NT2/D1 (cell line): ENCODE results near the gene NTHL1.

ENCODE experiments used
- DNase-seq: peaks from one replicate; pipeline ENCODE4 v3.0.0-alpha.2; 2011; ENCODE audit warnings: low read depth, low spot score
- H3K27me3 ChIP-seq: 2 replicates; pipeline ENCODE4 v1.6.0; 2011; ENCODE audit warnings: mild to moderate bottlenecking; ENCODE audit not compliant: insufficient read length, insufficient read depth
- H3K36me3 ChIP-seq: 2 replicates; pipeline ENCODE4 v1.6.1; 2011; ENCODE audit warnings: mild to moderate bottlenecking, low read length, mixed read lengths; ENCODE audit not compliant: insufficient read depth, insufficient read length
- H3K4me1 ChIP-seq: 2 replicates; pipeline ENCODE4 v1.5.1; 2011; ENCODE audit not compliant: insufficient read depth, insufficient read length
- H3K4me3 ChIP-seq: 2 replicates; pipeline ENCODE4 v1.5.1; 2011; ENCODE audit warnings: low read depth; ENCODE audit not compliant: insufficient read length
- H3K9ac ChIP-seq: 2 replicates; pipeline ENCODE4 v1.6.0; 2011; ENCODE audit warnings: low read depth; ENCODE audit not compliant: insufficient read length
- H3K9me3 ChIP-seq: 2 replicates; pipeline ENCODE4 v1.5.1; 2011; ENCODE audit warnings: mild to moderate bottlenecking, low read length; ENCODE audit not compliant: insufficient read depth
- SUZ12 ChIP-seq: IDR thresholded peaks from 2 replicates; pipeline ENCODE4 v1.6.1; 2011; ENCODE audit not compliant: insufficient read length, insufficient read depth; ENCODE audit errors: extremely low read depth
- YY1 ChIP-seq: IDR thresholded peaks from 2 replicates; pipeline ENCODE4 v1.6.1; 2011; ENCODE audit not compliant: insufficient read length, insufficient read depth
- ZNF274 ChIP-seq: IDR thresholded peaks from 2 replicates; pipeline ENCODE4 v1.6.1; 2011; ENCODE audit warnings: mild to moderate bottlenecking, low read depth, low read length

The NTHL1 gene

GRCh38 chr16:1999866-2000514, 47.6 kb downstream of the NTHL1 start:
- Histone ChIP-seq H3K9me3 (no peaks in the 10 kb centered on the region), H3K9ac (no peak overlapping the region), H3K4me3 (no peak overlapping the region), H3K4me1 (peaks cover 19% of the 10 kb centered on the region), H3K36me3 (peaks cover 89% of the 10 kb centered on the region), H3K27me3 (no peaks in the 10 kb centered on the region)
- TF ChIP-seq YY1 (no peak), SUZ12 (no peak), ZNF274 (no peak)
- no peak for DNase-seq

GRCh38 chr16:1998852-1999801, 48.5 kb downstream of the NTHL1 start:
- Histone ChIP-seq H3K9ac (no peak overlapping the region), H3K9me3 (no peaks in the 10 kb centered on the region), H3K4me3 (no peak overlapping the region), H3K4me1 (peaks cover 10% of the 10 kb centered on the region), H3K36me3 (peaks cover 81% of the 10 kb centered on the region), H3K27me3 (no peaks in the 10 kb centered on the region)
- DNase-seq, result no peak
- TF ChIP-seq ZNF274 (no peak), SUZ12 (no peak)

- Histone ChIP-seq H3K9ac (no peak overlapping the region), H3K36me3 (peaks cover 79% of the 10 kb centered on the region), H3K9me3 (no peaks in the 10 kb centered on the region), H3K27me3 (no peaks in the 10 kb centered on the region), H3K4me3 (no peak overlapping the region), H3K4me1 (peaks cover 12% of the 10 kb centered on the region)
- DNase-seq, result no peak
- no peak for TF ChIP-seq SUZ12
- no peak for TF ChIP-seq ZNF274
- TF ChIP-seq YY1, result no peak
Observed at GRCh38 chr16:1998360-1998835, 49.2 kb downstream of the NTHL1 start.

DNA sequence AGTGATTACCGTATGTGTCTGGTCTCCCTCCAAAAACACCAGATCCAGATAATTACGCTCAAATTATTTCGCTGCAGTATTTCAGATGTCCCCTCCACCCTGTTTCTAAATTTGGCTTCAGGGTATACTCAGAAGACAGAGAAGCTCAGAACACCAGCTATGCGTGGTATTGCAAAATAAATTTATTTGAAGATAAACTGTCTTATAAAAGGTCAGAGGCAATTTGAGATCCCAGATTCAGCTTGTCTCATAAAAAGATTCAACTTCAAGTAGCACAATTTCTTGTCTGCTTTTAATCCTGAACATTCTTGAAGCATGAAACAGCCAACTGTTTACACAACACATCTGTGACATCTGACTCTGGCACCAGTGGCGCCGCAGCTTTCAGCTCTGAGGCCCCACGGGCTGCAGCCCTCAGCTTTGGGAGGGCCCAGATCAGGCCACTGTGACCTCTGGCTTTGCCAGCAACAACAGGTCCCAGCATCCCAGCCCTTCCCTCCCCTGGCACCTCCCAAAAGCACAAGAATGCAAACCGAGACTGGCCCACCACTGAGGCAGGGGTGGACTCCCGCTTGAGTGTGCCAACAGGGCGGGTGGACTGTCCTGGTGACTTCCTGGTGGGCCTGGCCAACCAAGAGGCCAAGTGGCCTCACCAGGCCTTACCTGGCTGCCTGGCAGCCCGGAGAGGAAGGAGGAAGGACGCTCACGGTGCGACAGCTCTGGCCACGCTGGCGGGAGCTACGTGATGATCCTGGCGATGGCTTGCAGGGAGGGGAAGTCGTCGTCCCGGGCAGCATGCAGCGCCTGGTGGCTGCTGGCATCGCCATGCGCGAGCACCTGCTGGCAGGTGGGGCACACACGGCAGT, 49.9 kb downstream of the NTHL1 start:
- Histone ChIP-seq H3K9ac (no peak overlapping the region), H3K36me3 (peaks cover 75% of the 10 kb centered on the region), H3K4me1 (peaks cover 16% of the 10 kb centered on the region)

GRCh38 chr16:1993731-1994131, 53.9 kb downstream of the NTHL1 start:
- no peak for DNase-seq
- TF ChIP-seq ZNF274 (no peak), YY1 (no peak), SUZ12 (no peak)
- peaks cover 29% of the 10 kb centered on the region for H3K4me1 ChIP-seq
- peaks cover 25% of the 10 kb centered on the region for H3K27me3 ChIP-seq
- peak overlapping the region; percentile 85 for H3K4me3 ChIP-seq
- no peaks in the 10 kb centered on the region for H3K9me3 ChIP-seq
- peaks cover 35% of the 10 kb centered on the region for H3K36me3 ChIP-seq
- H3K9ac ChIP-seq, result no peak overlapping the region

More for the DNA sequence above, 49.9 kb downstream of the NTHL1 start:
- no peak overlapping the region for H3K4me3 ChIP-seq
- TF ChIP-seq YY1, result no peak
- no peak for TF ChIP-seq SUZ12
- no peak for TF ChIP-seq ZNF274
- no peaks in the 10 kb centered on the region for H3K9me3 ChIP-seq
- no peak for DNase-seq
- H3K27me3 ChIP-seq, result no peaks in the 10 kb centered on the region

DNA sequence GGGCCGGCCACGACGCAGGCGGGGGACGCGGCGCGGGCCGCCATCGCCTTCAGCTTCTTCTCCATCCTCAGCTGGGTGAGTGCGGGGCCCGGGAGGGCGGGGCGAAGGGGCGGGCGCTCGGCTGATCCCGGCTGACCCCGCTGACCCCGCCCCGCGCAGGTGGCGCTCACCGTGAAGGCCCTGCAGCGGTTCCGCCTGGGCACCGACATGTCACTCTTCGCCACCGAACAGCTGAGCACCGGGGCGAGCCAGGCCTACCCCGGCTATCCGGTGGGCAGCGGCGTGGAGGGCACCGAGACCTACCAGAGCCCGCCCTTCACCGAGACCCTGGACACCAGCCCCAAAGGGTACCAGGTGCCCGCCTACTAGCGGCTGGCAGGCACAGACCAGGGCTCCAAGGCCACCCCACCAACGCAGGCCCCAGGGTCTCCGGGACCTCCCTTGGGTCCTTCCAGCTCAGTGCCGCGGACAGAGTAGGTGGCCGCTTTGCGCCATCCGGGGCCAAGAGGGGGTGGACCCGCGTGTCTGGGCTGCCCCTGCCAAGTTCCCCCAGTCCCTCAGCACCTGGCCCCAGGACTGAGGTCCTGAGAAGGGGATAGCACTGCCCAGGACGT, 54.8 kb downstream of the NTHL1 start:
- no peak for TF ChIP-seq ZNF274
- no peak for TF ChIP-seq SUZ12
- TF ChIP-seq YY1, result no peak
- peaks cover 32% of the 10 kb centered on the region for H3K36me3 ChIP-seq
- H3K4me3 ChIP-seq, result peak overlapping the region; percentile 85
- H3K9ac ChIP-seq, result peak overlapping the region; percentile 91
- DNase-seq, result no peak
- no peaks in the 10 kb centered on the region for H3K9me3 ChIP-seq
- H3K27me3 ChIP-seq, result peaks cover 28% of the 10 kb centered on the region
- H3K4me1 ChIP-seq, result peaks cover 29% of the 10 kb centered on the region
